ENCODE measurements around the gene B3GALT6.

- TF ChIP-seq, protein P1, sequence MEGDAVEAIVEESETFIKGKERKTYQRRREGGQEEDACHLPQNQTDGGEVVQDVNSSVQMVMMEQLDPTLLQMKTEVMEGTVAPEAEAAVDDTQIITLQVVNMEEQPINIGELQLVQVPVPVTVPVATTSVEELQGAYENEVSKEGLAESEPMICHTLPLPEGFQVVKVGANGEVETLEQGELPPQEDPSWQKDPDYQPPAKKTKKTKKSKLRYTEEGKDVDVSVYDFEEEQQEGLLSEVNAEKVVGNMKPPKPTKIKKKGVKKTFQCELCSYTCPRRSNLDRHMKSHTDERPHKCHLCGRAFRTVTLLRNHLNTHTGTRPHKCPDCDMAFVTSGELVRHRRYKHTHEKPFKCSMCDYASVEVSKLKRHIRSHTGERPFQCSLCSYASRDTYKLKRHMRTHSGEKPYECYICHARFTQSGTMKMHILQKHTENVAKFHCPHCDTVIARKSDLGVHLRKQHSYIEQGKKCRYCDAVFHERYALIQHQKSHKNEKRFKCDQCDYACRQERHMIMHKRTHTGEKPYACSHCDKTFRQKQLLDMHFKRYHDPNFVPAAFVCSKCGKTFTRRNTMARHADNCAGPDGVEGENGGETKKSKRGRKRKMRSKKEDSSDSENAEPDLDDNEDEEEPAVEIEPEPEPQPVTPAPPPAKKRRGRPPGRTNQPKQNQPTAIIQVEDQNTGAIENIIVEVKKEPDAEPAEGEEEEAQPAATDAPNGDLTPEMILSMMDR (IDR thresholded peaks at IDR 0.05): no peak
- no peak for TF ChIP-seq POLR2A (IDR thresholded peaks at IDR 0.05)
Observed at GRCh38 chr1:1280782-1281481, 48.9 kb downstream of the B3GALT6 start.

Data from stomach (tissue), 4 donors.